GM18861 (cell line): ENCODE measurements around the gene GLUD2.
A peak's percentile ranks its signal among the peaks of the same experiment; 100 is the strongest.
"Not testable (repeated sequence)": the region's sequence is repeated elsewhere in the genome, so short reads cannot be mapped to it uniquely, and the experiment has no call there.

Source experiments
- ATAC-seq: cut with Tn5 transposase; IDR thresholded peaks from one replicate; pipeline ENCODE4 v1.9.1; 2021; ENCODE audit not compliant: unreplicated experiment

GLUD2 gene

GRCh38 chrX:121047441-121048419 is at the start of gene GLUD2:
TSS of gene GLUD2 (plus strand) at chrX:121047610. CDS start at chrX:121047685, 75 bp downstream.
- not testable (repeated sequence) for ATAC-seq

GRCh38 chrX:120999413-120999812 is 48.0 kb upstream of the GLUD2 start:
- peak; percentile 62 for ATAC-seq

- ATAC-seq: no peak
These were observed 46.8 kb upstream of the GLUD2 start for GRCh38 chrX:121000589-121000988.

GRCh38 chrX:121008920-121009319 is 38.5 kb upstream of the GLUD2 start:
- ATAC-seq: no peak

GRCh38 chrX:121009764-121010163 is 37.6 kb upstream of the GLUD2 start:
- ATAC-seq: no peak

GRCh38 chrX:121010218-121010617 is 37.2 kb upstream of the GLUD2 start:
- no peak for ATAC-seq

GRCh38 chrX:121011254-121011653 is 36.2 kb upstream of the GLUD2 start:
- no peak for ATAC-seq

- no peak for ATAC-seq
These were observed 33.4 kb upstream of the GLUD2 start for GRCh38 chrX:121013897-121014455.

GRCh38 chrX:121014826-121015225 is 32.6 kb upstream of the GLUD2 start:
- ATAC-seq: no peak

- ATAC-seq: no peak
These were observed 19.0 kb upstream of the GLUD2 start for GRCh38 chrX:121028419-121028818.

- no peak for ATAC-seq
These were observed 17.3 kb upstream of the GLUD2 start for GRCh38 chrX:121030083-121030482.

- no peak for ATAC-seq
These were observed 14.9 kb upstream of the GLUD2 start for GRCh38 chrX:121032531-121032930.

GRCh38 chrX:121036137-121036536 is 11.3 kb upstream of the GLUD2 start:
- ATAC-seq: no peak

- no peak for ATAC-seq
These were observed 10.5 kb upstream of the GLUD2 start for GRCh38 chrX:121036951-121037350.

GRCh38 chrX:121050781-121051180 is 3.4 kb downstream of the GLUD2 start:
- ATAC-seq: no peak

- ATAC-seq: no peak
These were observed 4.7 kb downstream of the GLUD2 start for GRCh38 chrX:121052122-121052521.

- no peak for ATAC-seq
These were observed 14.9 kb downstream of the GLUD2 start for GRCh38 chrX:121062289-121062688.

GRCh38 chrX:121064579-121064978 is 17.2 kb downstream of the GLUD2 start:
- ATAC-seq: no peak

GRCh38 chrX:121084247-121084646 is 36.8 kb downstream of the GLUD2 start:
- not testable (repeated sequence) for ATAC-seq

- no peak for ATAC-seq
These were observed 37.6 kb downstream of the GLUD2 start for GRCh38 chrX:121084903-121085611.

- no peak for ATAC-seq
These were observed 38.2 kb downstream of the GLUD2 start for GRCh38 chrX:121085612-121086010.

- no peak for ATAC-seq
These were observed 45.6 kb downstream of the GLUD2 start for GRCh38 chrX:121093011-121093410.
